ENCODE results near the gene PRMT7.

Gene PRMT7

GRCh38 chr16:68269793-68270192 lies 41.0 kb upstream of the PRMT7 start:
- POLR2A ChIA-PET (ENCODE audit: low non-redundant PET): no interaction called here
- DNase-seq (ENCODE audit: low spot score): no peak
- H3K27ac ChIP-seq: no peak overlapping the region
- TF ChIP-seq CTCF (conservative IDR thresholded peaks at IDR 0.05; ENCODE audit: low read depth): no peak
- CTCF ChIA-PET: interaction anchor here (1.6 kb wide), 1 partner anchor 59 kb away, joined by 4 read pairs; no protein-coding TSS in a partner anchor

DNA sequence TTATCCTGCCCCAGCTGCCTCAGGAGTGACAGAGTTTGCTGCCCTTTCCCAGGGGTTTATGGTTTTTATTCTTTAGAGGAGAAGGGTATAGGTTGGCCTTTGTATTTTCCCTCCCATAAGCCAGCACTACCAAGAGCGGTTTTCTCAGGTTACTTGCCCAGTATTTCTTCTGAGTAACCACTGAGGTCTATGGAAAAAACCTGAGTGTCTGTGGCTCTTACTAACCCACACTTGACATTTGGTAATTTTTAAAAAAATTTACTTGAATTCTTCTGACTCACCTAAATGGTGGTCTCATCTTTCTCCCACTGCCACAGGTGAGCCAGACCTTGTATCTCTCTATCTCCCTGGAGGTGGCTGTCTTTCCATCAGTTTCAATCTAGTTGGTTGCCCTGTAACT lies 40.5 kb upstream of the PRMT7 start:
- H3K27ac ChIP-seq: no peak overlapping the region
- CTCF ChIA-PET: interaction anchor here (1.6 kb wide), 1 partner anchor 59 kb away, joined by 4 read pairs; no protein-coding TSS in a partner anchor
- no peak for TF ChIP-seq CTCF (conservative IDR thresholded peaks at IDR 0.05; ENCODE audit: low read depth)
- DNase-seq (ENCODE audit: low spot score): no peak
- POLR2A ChIA-PET (ENCODE audit: low non-redundant PET): no interaction called here

DNA sequence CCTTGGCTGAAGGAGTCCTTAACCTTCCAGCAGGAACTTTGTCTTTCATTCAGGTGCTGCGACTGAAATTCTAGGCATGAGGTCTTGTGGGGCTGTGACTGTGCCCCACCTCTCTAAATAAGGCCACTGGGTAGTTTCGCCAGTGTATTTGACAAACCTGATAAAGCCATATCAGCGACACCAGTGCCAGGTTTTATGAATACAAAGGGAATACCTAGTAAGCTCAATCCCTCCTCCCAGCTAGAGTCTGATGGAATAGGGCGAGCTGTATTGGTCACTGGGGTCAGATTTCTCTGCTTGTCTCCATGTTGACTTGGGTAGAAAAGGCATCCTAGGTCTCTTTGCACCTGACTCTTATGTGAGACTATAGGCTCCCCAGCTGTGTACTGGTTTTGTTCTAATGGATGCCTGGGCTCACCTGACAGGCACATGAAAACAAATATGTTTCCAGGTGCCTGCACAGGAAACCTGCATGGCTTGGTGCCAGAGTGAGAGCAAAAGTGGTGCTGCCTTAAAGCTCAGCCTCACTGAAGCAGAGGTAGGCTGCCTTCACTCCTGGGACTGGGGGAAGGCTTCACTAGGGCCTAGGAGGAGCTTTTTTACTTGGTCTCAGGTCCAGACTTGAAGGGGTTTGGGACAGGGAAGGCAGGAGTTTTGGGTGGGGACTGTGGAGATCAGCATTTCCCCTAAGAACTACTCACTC lies 38.2 kb upstream of the PRMT7 start:
- no peak for TF ChIP-seq CTCF (conservative IDR thresholded peaks at IDR 0.05; ENCODE audit: low read depth)
- ChIA-PET CTCF (interaction anchor here (1.6 kb wide), 1 partner anchor 10 kb away, joined by 3 read pairs; no protein-coding TSS in a partner anchor), POLR2A (ENCODE audit: low non-redundant PET) (interaction anchor here (1.3 kb wide), 1 partner anchor 37 kb away, joined by 3 read pairs; no protein-coding TSS in a partner anchor)
- DNase-seq (ENCODE audit: low spot score): no peak
- peak overlapping the region; percentile 53 for H3K27ac ChIP-seq

- ChIA-PET POLR2A (ENCODE audit: low non-redundant PET) (interaction anchor here (1.3 kb wide), 1 partner anchor 36 kb away, joined by 3 read pairs; no protein-coding TSS in a partner anchor), CTCF (interaction anchor here (1.1 to 1.6 kb wide), 2 partner anchors 9 to 11 kb away, joined by 3 to 5 read pairs; partner anchors contain the start of gene SLC7A6)
- peak overlapping the region; percentile 19 for H3K27ac ChIP-seq
- TF ChIP-seq CTCF (conservative IDR thresholded peaks at IDR 0.05; ENCODE audit: low read depth): no peak
- no peak for DNase-seq (ENCODE audit: low spot score)
Measured at GRCh38 chr16:68273459-68273858, 37.4 kb upstream of the PRMT7 start.

DNA sequence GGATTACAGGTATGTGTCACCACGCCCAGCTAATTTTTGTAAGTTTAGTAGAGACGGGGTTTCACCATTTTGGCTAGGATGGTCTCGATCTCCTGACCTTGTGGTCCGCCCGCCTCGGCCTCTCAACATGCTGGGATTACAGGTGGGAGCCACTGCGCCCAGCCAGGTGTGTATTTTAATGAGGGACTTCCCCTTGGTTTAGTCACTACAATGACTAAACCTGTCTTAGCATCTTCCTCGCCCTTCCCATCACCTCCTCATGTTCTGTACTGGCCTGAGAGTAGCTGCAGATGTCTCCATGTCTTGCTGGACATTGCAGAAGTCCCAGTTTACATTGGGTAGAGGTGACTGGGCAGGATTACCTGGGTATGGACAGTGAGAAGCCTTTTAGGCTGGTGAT lies 36.9 kb upstream of the PRMT7 start:
- ChIA-PET CTCF (interaction anchor here (1.1 to 1.6 kb wide), 3 partner anchors 10 to 55 kb away, joined by 3 to 5 read pairs (median 3); partner anchors contain the start of gene SLC7A6), POLR2A (ENCODE audit: low non-redundant PET) (no interaction called here)
- H3K27ac ChIP-seq: peak overlapping the region; percentile 19
- DNase-seq (ENCODE audit: low spot score): no peak
- TF ChIP-seq CTCF (conservative IDR thresholded peaks at IDR 0.05; ENCODE audit: low read depth): no peak

DNA sequence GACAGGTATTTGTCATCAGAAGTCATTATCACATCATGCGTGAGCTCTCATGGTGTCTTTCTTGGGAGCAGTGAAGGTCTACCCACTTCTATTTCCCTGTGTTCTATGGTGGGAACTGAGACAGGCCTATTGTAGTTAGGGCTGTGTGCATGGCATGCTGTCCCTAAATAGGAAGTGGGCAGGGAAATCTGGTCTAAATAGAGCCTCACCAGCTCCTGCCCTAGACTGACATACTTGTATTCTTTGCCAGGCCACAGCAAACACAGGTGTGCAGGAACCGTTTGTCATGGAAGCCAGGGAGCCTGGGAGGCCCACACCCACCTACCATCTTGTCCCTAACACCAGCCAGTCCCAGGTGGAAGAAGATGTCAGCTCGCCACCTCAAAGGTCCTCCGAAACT lies 36.4 kb upstream of the PRMT7 start:
- POLR2A ChIA-PET (ENCODE audit: low non-redundant PET): no interaction called here

More for the DNA sequence above, 36.4 kb upstream of the PRMT7 start:
- no peak for DNase-seq (ENCODE audit: low spot score)
- H3K27ac ChIP-seq: peak overlapping the region; percentile 69
- no peak for TF ChIP-seq CTCF (conservative IDR thresholded peaks at IDR 0.05; ENCODE audit: low read depth)
- CTCF ChIA-PET: interaction anchor here (0.8 to 1.4 kb wide), 3 partner anchors 10 to 54 kb away, joined by 3 to 5 read pairs (median 3); partner anchors contain the start of gene SLC7A6
